ENCODE results near the gene KDELR3. TPM values are rescaled to one million over a fixed set of nuclear protein-coding genes. Genes with fewer than 3 reads are reported as not detected.

The KDELR3 gene
- polyA plus RNA-seq, 1 of the 3 experiments (the other 2 are of a cell fraction) = 17.1 TPM

DNA sequence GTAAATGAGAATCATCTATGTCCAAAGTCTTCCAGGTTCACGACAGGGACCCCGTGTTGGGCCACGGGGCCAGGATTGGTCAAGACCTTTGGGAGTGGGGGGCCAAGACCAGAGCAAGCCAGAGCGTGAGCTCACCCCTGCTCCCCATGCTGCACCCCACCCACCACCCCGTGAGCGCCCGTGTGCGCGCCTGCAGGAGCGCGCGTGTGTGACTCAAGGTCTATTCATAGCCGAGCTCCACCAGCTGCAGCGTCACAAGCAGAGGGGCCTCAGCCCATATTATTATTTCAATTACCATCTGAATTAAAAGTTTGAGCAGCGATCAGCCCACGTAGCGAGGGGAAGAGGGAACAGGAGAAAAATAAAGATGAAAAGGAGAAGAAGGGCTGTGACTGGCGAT is 18.1 kb upstream of the KDELR3 start:
- H3K27me3 ChIP-seq (ENCODE audit: insufficient read depth) = no peaks in the 10 kb centered on the region; the same call in 1 of the 2 replicates
- no peak overlapping the region for H2AFZ ChIP-seq (ENCODE audit: low read depth)
- no peaks in the 10 kb centered on the region for H3K9me3 ChIP-seq
- POLR2A ChIA-PET = no interaction called here
- no peak overlapping the region for H3K27ac ChIP-seq (ENCODE audit: low read depth in 2 of 2, low read length in 1 of 2)
- H3K9ac ChIP-seq = no peak overlapping the region
- H3K9me2 ChIP-seq = no peaks in the 10 kb centered on the region
- no peak overlapping the region for H3K4me2 ChIP-seq
- H3F3A ChIP-seq (replicated peaks; ENCODE audit: insufficient read depth) = no peaks in the 10 kb centered on the region
- CTCF ChIA-PET = no interaction called here
- TF ChIP-seq PBX3 (IDR thresholded peaks at IDR 0.05) (no peak), RFX5 (IDR thresholded peaks at IDR 0.05; ENCODE audit: low read length) (no peak), TEAD4 (IDR thresholded peaks at IDR 0.05; ENCODE audit: borderline replicate concordance, insufficient read depth) (no peak), TAF1 (IDR thresholded peaks at IDR 0.05; ENCODE audit: borderline replicate concordance, low read depth, low read length) (no peak), JUND (IDR thresholded peaks at IDR 0.05) (no peak), SIN3A (IDR thresholded peaks at IDR 0.05; ENCODE audit: borderline replicate concordance, low read depth, low read length) (no peak), YY1 (IDR thresholded peaks at IDR 0.05; ENCODE audit: low read depth) (no peak), POLR2AphosphoS5 (IDR thresholded peaks at IDR 0.05; ENCODE audit: low read depth, low read length) (no peak)
- H3K79me2 ChIP-seq (ENCODE audit: insufficient read depth) = no peaks in the 10 kb centered on the region
- no peaks in the 10 kb centered on the region for H4K20me1 ChIP-seq (ENCODE audit: insufficient read depth)
- WGBS (ENCODE audit: low lambda C conversion rate) = 71% methylated on average over 10 of the region's 18 CpGs
- H3K4me1 ChIP-seq (ENCODE audit: control insufficient read depth in 1 of 2, insufficient read depth in 2 of 2, low read depth in 1 of 2, low read length in 1 of 2) = no peaks in the 10 kb centered on the region; a peak in 1 of 4 replicates
- no peak for DNase-seq
- no peaks in the 10 kb centered on the region for H3K36me3 ChIP-seq (replicated peaks in 1 of 2; ENCODE audit: control insufficient read depth in 1 of 2, insufficient read depth in 2 of 2, low read length in 1 of 2)
- H3K4me3 ChIP-seq (ENCODE audit: low read depth in 2 of 2, low read length in 1 of 2) = no peak overlapping the region

DNA sequence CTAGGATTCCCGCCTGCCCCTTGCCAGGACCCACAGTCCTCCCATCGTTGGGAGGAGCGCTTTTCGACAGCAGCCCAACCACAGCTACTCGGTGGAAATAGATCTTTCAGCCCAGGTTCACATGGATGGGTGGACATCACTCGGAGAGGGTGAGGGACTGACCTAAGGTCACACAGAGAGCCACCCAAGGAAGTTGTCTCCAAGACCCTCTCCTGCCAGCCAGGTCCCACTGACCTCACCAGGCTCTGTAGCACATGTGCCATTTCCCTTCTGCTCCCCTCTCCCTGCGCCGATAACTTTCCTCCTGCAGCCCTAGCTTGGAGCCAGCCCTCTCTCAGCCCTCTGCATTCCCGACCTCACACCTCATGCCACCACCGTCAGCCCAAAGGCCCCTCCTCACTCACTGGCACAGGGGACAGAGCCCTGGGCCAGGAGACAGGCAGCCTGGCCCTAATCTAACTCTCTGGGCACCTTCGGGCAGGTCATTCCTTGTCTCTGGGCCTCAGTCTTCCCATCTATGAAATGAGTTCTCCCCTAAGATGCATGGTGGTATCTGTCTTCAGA is 17.6 kb upstream of the KDELR3 start:
- no peaks in the 10 kb centered on the region; the same call in 1 of the 2 replicates for H3K27me3 ChIP-seq (ENCODE audit: insufficient read depth)
- H3K9me2 ChIP-seq = no peaks in the 10 kb centered on the region
- no peaks in the 10 kb centered on the region for H3K9me3 ChIP-seq
- no peak overlapping the region for H3K4me2 ChIP-seq
- H4K20me1 ChIP-seq (ENCODE audit: insufficient read depth) = no peaks in the 10 kb centered on the region
- H2AFZ ChIP-seq (ENCODE audit: low read depth) = no peak overlapping the region
- DNase-seq = no peak
- H3K9ac ChIP-seq = no peak overlapping the region
- WGBS (ENCODE audit: low lambda C conversion rate) = 47% methylated on average over 4 of the region's 11 CpGs
- no peaks in the 10 kb centered on the region for H3K79me2 ChIP-seq (ENCODE audit: insufficient read depth)
- no peaks in the 10 kb centered on the region for H3K36me3 ChIP-seq (replicated peaks in 1 of 2; ENCODE audit: control insufficient read depth in 1 of 2, insufficient read depth in 2 of 2, low read length in 1 of 2)
- no peak overlapping the region for H3K4me3 ChIP-seq (ENCODE audit: low read depth in 2 of 2, low read length in 1 of 2)
- CTCF ChIA-PET = no interaction called here
- H3K4me1 ChIP-seq (ENCODE audit: control insufficient read depth in 1 of 2, insufficient read depth in 2 of 2, low read depth in 1 of 2, low read length in 1 of 2) = no peaks in the 10 kb centered on the region; a peak in 1 of 4 replicates
- H3F3A ChIP-seq (replicated peaks; ENCODE audit: insufficient read depth) = no peaks in the 10 kb centered on the region
- no peak overlapping the region for H3K27ac ChIP-seq (ENCODE audit: low read depth in 2 of 2, low read length in 1 of 2)
- no peak for TF ChIP-seq MXI1 (IDR thresholded peaks at IDR 0.05; ENCODE audit: low read depth, low read length)
- TF ChIP-seq EP300 (IDR thresholded peaks at IDR 0.05; ENCODE audit: borderline replicate concordance in 1 of 2, low read depth in 1 of 2, low read length in 1 of 2) = no peak
- TF ChIP-seq FOXM1 (IDR thresholded peaks at IDR 0.05; ENCODE audit: low read depth) = no peak
- no peak for TF ChIP-seq FOXJ3 (CRISPR knock-in tag; IDR thresholded peaks at IDR 0.05)
- no peak for TF ChIP-seq REST (IDR thresholded peaks at IDR 0.05; ENCODE audit: low read depth, low read length)
- no peak for TF ChIP-seq GABPA (IDR thresholded peaks at IDR 0.05; ENCODE audit: low read depth)
- no peak for TF ChIP-seq IRF3 (IDR thresholded peaks at IDR 0.05; ENCODE audit: low read depth, low read length)
- TF ChIP-seq POLR2AphosphoS5 (IDR thresholded peaks at IDR 0.05; ENCODE audit: low read depth, low read length) = no peak
- TF ChIP-seq YY1 (IDR thresholded peaks at IDR 0.05; ENCODE audit: low read depth) = no peak
- TF ChIP-seq CTCF (IDR thresholded peaks at IDR 0.05) = no peak
- TF ChIP-seq FOSL2 (IDR thresholded peaks at IDR 0.05; ENCODE audit: borderline replicate concordance, low read depth) = no peak
- no peak for TF ChIP-seq TCF12 (IDR thresholded peaks at IDR 0.05)
- POLR2A ChIA-PET = no interaction called here
